Endothelial cell of umbilical vein (primary cell): ENCODE results near the gene RUNDC1. TPM values are rescaled to one million over a fixed set of nuclear protein-coding genes. Genes with fewer than 3 reads are reported as not detected.

Source experiments
- BruUV-seq: library from RNA; stranded (reverse); fragments of 400-500 nt; replicated peaks from 2 replicates; lab custom pipeline; 2021; lab: Mats Ljungman, UMichigan
- CTCF ChIA-PET: fragments of 300-600, 350-600 bp; sonication (Branson Sonifier 250); formaldehyde crosslinking; loops from one replicate; lab custom pipeline; 2021; ENCODE audit warnings: antibody characterized with exemption, inconsistent platforms; lab: Charles Lee
- POLR2A ChIA-PET: fragments of 300-600, 350-600 bp; sonication (Branson Sonifier 250); formaldehyde crosslinking; loops from one replicate; lab custom pipeline; 2021; ENCODE audit warnings: antibody characterized with exemption, inconsistent platforms; lab: Charles Lee
- DNase-seq: peaks from one replicate; pipeline ENCODE4 v3.0.0-alpha.2; 2011; ENCODE audit warnings: low read depth, low spot score
- FAIRE-seq: peaks from 2 replicates; lab custom pipeline; 2011; peaks lifted over from hg19 to GRCh38; lab: Jason Lieb, UNC
- H2AFZ ChIP-seq: 2 replicates; pipeline ENCODE4 v1.6.0; 2012; ENCODE audit warnings: low read depth, low read length, control low read depth, inconsistent platforms
- H3K27ac ChIP-seq: 2 replicates; pipeline ENCODE4 v1.5.1; 2011; ENCODE audit warnings: low read depth, mild to moderate bottlenecking, control low read depth, low read length, moderate library complexity; ENCODE audit not compliant: insufficient read depth
- H3K27me3 ChIP-seq, 2 experiments: 2 replicates each; pipeline versions ENCODE4 v1.6.0 to v1.6.1; 2011; ENCODE audit warnings: low read length in 2 of 2, mixed read lengths in 1 of 2; ENCODE audit not compliant: control insufficient read depth in 2 of 2, insufficient read depth in 2 of 2
- H3K36me3 ChIP-seq, 2 experiments: 2 replicates in 1 of 2; 3 replicates in 1 of 2; pipeline ENCODE4 v1.5.1; 2011; ENCODE audit warnings: low read length in 2 of 2, mild to moderate bottlenecking in 1 of 2, moderate library complexity in 1 of 2; ENCODE audit not compliant: control insufficient read depth in 2 of 2, insufficient read depth in 2 of 2; ENCODE audit errors: extremely low read depth in 1 of 2
- H3K4me1 ChIP-seq: 3 replicates; pipeline ENCODE4 v1.5.1; 2011; ENCODE audit warnings: mild to moderate bottlenecking, low read length; ENCODE audit not compliant: control insufficient read depth, insufficient read depth; ENCODE audit errors: extremely low read depth
- H3K4me2 ChIP-seq: 2 replicates; pipeline ENCODE4 v1.6.1; 2011; ENCODE audit warnings: low read length, control low read depth, mixed read lengths; ENCODE audit not compliant: insufficient read depth
- H3K4me3 ChIP-seq, 3 experiments: fragments of 200-600 bp in 1 of 3; sonication (generic), shearing (Covaris generic) in 1 of 3; replicated peaks in 1 of 3; 2 replicates each; pipeline ENCODE4 v1.5.1; 2011 to 2016; ENCODE audit warnings: control low read depth in 3 of 3, low read length in 3 of 3, mild to moderate bottlenecking in 2 of 3, inconsistent platforms in 1 of 3, low read depth in 1 of 3, moderate library complexity in 1 of 3; ENCODE audit not compliant: insufficient read depth in 1 of 3
- H3K79me2 ChIP-seq: 2 replicates; pipeline ENCODE4 v1.6.0; 2012; ENCODE audit warnings: low read length, inconsistent platforms; ENCODE audit not compliant: control insufficient read depth, insufficient read depth
- H3K9ac ChIP-seq: replicated peaks from 2 replicates; pipeline ENCODE3; 2011; ENCODE audit warnings: low read length, control low read depth; ENCODE audit not compliant: insufficient read depth; ENCODE audit errors: extremely low read depth
- H3K9me1 ChIP-seq: replicated peaks from 3 replicates; pipeline ENCODE4 v1.6.0; 2011; ENCODE audit warnings: mild to moderate bottlenecking, low read length; ENCODE audit not compliant: control insufficient read depth, insufficient read depth; ENCODE audit errors: extremely low read depth
- H3K9me3 ChIP-seq: replicated peaks from 2 replicates; pipeline ENCODE4 v1.5.1; 2012; ENCODE audit warnings: low read length, inconsistent platforms; ENCODE audit not compliant: control insufficient read depth, insufficient read depth
- H4K20me1 ChIP-seq: replicated peaks from 2 replicates; pipeline ENCODE3; 2011; ENCODE audit warnings: mild to moderate bottlenecking, low read length; ENCODE audit not compliant: control insufficient read depth, insufficient read depth; ENCODE audit errors: extremely low read depth
- CTCF ChIP-seq, 2 donors: IDR thresholded peaks; 1 replicate in 1 of 2; 2 replicates in 1 of 2; pipeline ENCODE4 v1.5.1; 2011; ENCODE audit warnings: low read length in 2 of 2, mild to moderate bottlenecking in 2 of 2, moderate library complexity in 2 of 2, control low read depth in 1 of 2, inconsistent platforms in 1 of 2, low read depth in 1 of 2; ENCODE audit not compliant: insufficient read depth in 1 of 2; ENCODE audit errors: extremely low read depth in 1 of 2
- EZH2 ChIP-seq: IDR thresholded peaks from 2 replicates; pipeline ENCODE4 v1.6.1; 2012; ENCODE audit warnings: borderline replicate concordance, low read depth, mild to moderate bottlenecking, moderate library complexity, low read length, inconsistent platforms; ENCODE audit not compliant: severe bottlenecking
- JUN ChIP-seq: IDR thresholded peaks from 2 replicates; pipeline ENCODE4 v1.6.1; 2011; ENCODE audit warnings: borderline replicate concordance, low read depth; ENCODE audit not compliant: insufficient read length, insufficient read depth
- MYC ChIP-seq: IDR thresholded peaks from one replicate; pipeline ENCODE4 v1.6.1; 2011; ENCODE audit warnings: mild to moderate bottlenecking, low read depth, low read length
- POLR2A ChIP-seq: IDR thresholded peaks from 2 replicates; pipeline ENCODE4 v1.6.1; 2012; ENCODE audit warnings: low read depth, mild to moderate bottlenecking, control low read depth, low read length
- POLR2AphosphoS5 ChIP-seq: IDR thresholded peaks from 2 replicates; pipeline ENCODE4 v1.6.1; 2012; ENCODE audit warnings: low read depth, mild to moderate bottlenecking, control low read depth, low read length, moderate library complexity; ENCODE audit not compliant: insufficient read depth
- dilution Hi-C: fragments of 300-500 bp; cut with MboI; formaldehyde crosslinking; loops from one replicate; pipeline ENCODE4 v1.15.0; 2019; ENCODE audit warnings: low sequenced_read_pairs; ENCODE audit not compliant: extremely low pct_ligation_motif_present
- intact Hi-C: fragments of 100-400 bp; cut with micrococcal nuclease; formaldehyde crosslinking; loops from one replicate; pipeline ENCODE4 v1.10.0; 2022
- polyA plus RNA-seq, 4 experiments: library from polyadenylated mRNA; depleted of rRNA in 3 of 4; stranded (reverse) in 3 of 4; unstranded in 1 of 4; fragments of >200 nt; gene quantifications; 2 replicates each; pipeline versions ENCODE4 v1.2.1 to v1.2.3, GENCODE V29; 2011 to 2012; ENCODE audit warnings: missing spikeins in 1 of 4
- total RNA-seq: library from RNA; stranded (reverse); gene quantifications from 2 replicates; pipeline ENCODE4 v1.2.3, GENCODE V29; 2021
- TF ChIP-seq, protein P1 (sequence below): IDR thresholded peaks from 2 replicates; pipeline ENCODE4 v1.6.1; 2011; ENCODE audit not compliant: insufficient read depth, insufficient read length

RUNDC1 gene
- total and polyA plus RNA-seq, 2 donors (not counting 3 experiments of a cell fraction or from before 2014, with no cell fraction given): 9.2 to 12.0 TPM

GRCh38 chr17:42997390-42997983, 17.1 kb downstream of the RUNDC1 start:
- no peak overlapping the region for H3K27ac ChIP-seq
- peak overlapping the region; percentile 14 for H3K9ac ChIP-seq
- dilution Hi-C loops (no loop called here), intact Hi-C loops (no loop called here)
- no peak for TF ChIP-seq POLR2A
- no peak for TF ChIP-seq MYC
- no peak for TF ChIP-seq CTCF (IDR thresholded peaks at IDR 0.05; ENCODE audit: extremely low read depth in 1 of 2, insufficient read depth in 1 of 2, low read depth in 1 of 2, low read length in 2 of 2)
- TF ChIP-seq, protein P1, sequence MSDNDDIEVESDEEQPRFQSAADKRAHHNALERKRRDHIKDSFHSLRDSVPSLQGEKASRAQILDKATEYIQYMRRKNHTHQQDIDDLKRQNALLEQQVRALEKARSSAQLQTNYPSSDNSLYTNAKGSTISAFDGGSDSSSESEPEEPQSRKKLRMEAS: no peak
- no peak for TF ChIP-seq POLR2AphosphoS5
- TF ChIP-seq JUN: no peak
- TF ChIP-seq EZH2: no peak
- no peaks in the 10 kb centered on the region for H3K9me1 ChIP-seq
- H3K27me3 ChIP-seq: no peaks in the 10 kb centered on the region
- H3K4me3 ChIP-seq: peak overlapping the region in 2 of 3 experiments; percentile 9 to 18
- no peaks in the 10 kb centered on the region for H3K9me3 ChIP-seq
- H3K79me2 ChIP-seq: peaks cover 26% of the 10 kb centered on the region
- H3K4me1 ChIP-seq: peaks cover 23% of the 10 kb centered on the region
- peak overlapping the region; percentile 59 for H3K4me2 ChIP-seq
- BruUV-seq: TSS peak; percentile 25
- no peaks in the 10 kb centered on the region for H4K20me1 ChIP-seq
- H3K36me3 ChIP-seq: peaks cover 2 to 15% of the 10 kb centered on the region in 2 experiments
- ChIA-PET CTCF (interaction anchor here (0.6 to 2.4 kb wide), 29 partner anchors 10 to 420 kb away, joined by 3 to 25 read pairs (median 4); partner anchors contain the start of genes AARSD1, AOC2, BECN1 and IFI35), POLR2A (interaction anchor here (0.6 to 2.2 kb wide), 14 partner anchors 9 to 364 kb away, joined by 3 to 9 read pairs (median 4); partner anchors contain the start of genes BECN1, IFI35 and VAT1)
- H2AFZ ChIP-seq: peak overlapping the region; percentile 77
- FAIRE-seq (no peak), DNase-seq (no peak)
